AG09309 (cell line): ENCODE results near the gene PCBP3.
"Not testable (repeated sequence)": the region's sequence is repeated elsewhere in the genome, so short reads cannot be mapped to it uniquely, and the experiment has no call there.

Experiments
- DNase-seq: peaks from one replicate; pipeline ENCODE4 v3.0.0-alpha.2; 2010; ENCODE audit warnings: low read depth
- H3K4me3 ChIP-seq: 2 replicates; pipeline ENCODE4 v1.5.1; 2011; ENCODE audit warnings: mild to moderate bottlenecking, low read depth, low read length, moderate library complexity; ENCODE audit not compliant: control insufficient read depth
- CTCF ChIP-seq: IDR thresholded peaks from 2 replicates; pipeline ENCODE4 v1.5.1; 2011; ENCODE audit warnings: mild to moderate bottlenecking, low read depth, low read length, inconsistent platforms; ENCODE audit not compliant: insufficient read depth, control insufficient read depth; ENCODE audit errors: missing control alignments

PCBP3 gene

GRCh38 chr21:45615145-45615711 is 28.3 kb upstream of the PCBP3 start:
- no peak for TF ChIP-seq CTCF
- DNase-seq = no peak
- H3K4me3 ChIP-seq = no peak overlapping the region

- DNase-seq = no peak
- H3K4me3 ChIP-seq = no peak overlapping the region
- TF ChIP-seq CTCF = no peak
Measured at GRCh38 chr21:45617021-45617921, 26.3 kb upstream of the PCBP3 start.

- DNase-seq = no peak
- H3K4me3 ChIP-seq = no peak overlapping the region
- no peak for TF ChIP-seq CTCF
Measured at GRCh38 chr21:45618287-45618686, 25.2 kb upstream of the PCBP3 start.

- DNase-seq = no peak
- no peak overlapping the region for H3K4me3 ChIP-seq
- no peak for TF ChIP-seq CTCF
Measured at GRCh38 chr21:45618846-45619485, 24.6 kb upstream of the PCBP3 start.

- H3K4me3 ChIP-seq = no peak overlapping the region
- no peak for DNase-seq
- no peak for TF ChIP-seq CTCF
Measured at GRCh38 chr21:45620201-45620923, 23.2 kb upstream of the PCBP3 start.

GRCh38 chr21:45621435-45622331 is 21.8 kb upstream of the PCBP3 start:
- not testable (repeated sequence) for H3K4me3 ChIP-seq, DNase-seq
